Measurements from ENCODE around the gene SCARB1. TPM values are rescaled to one million over a fixed set of nuclear protein-coding genes. Genes with fewer than 3 reads are reported as not detected.

Gene SCARB1
- total RNA-seq, 1 donor from 2014 or later = 25.1 TPM

GRCh38 chr12:124792156-124792555 lies 71.5 kb downstream of the SCARB1 start:
- H3K4me1 Mint-ChIP-seq (ENCODE audit: low read depth, unreplicated experiment) = peaks cover 11% of the 10 kb centered on the region
- peaks cover under 1% of the 10 kb centered on the region for H3K9me3 Mint-ChIP-seq (ENCODE audit: unreplicated experiment)
- H3K36me3 Mint-ChIP-seq (ENCODE audit: unreplicated experiment) = no peaks in the 10 kb centered on the region
- H3K4me3 Mint-ChIP-seq (ENCODE audit: unreplicated experiment) = no peak overlapping the region
- H3K27me3 Mint-ChIP-seq (ENCODE audit: unreplicated experiment) = peaks cover 3% of the 10 kb centered on the region
- DNase-seq = no peak
- TF ChIP-seq CTCF (IDR thresholded peaks at IDR 0.05; ENCODE audit: partially characterized antibody, unreplicated experiment) = no peak
- H3K27ac Mint-ChIP-seq (ENCODE audit: unreplicated experiment) = no peak overlapping the region

- no peak for TF ChIP-seq CTCF (IDR thresholded peaks at IDR 0.05; ENCODE audit: partially characterized antibody, unreplicated experiment)
- H3K4me3 Mint-ChIP-seq (ENCODE audit: unreplicated experiment) = no peak overlapping the region
- H3K36me3 Mint-ChIP-seq (ENCODE audit: unreplicated experiment) = no peaks in the 10 kb centered on the region
- peaks cover 2% of the 10 kb centered on the region for H3K9me3 Mint-ChIP-seq (ENCODE audit: unreplicated experiment)
- H3K27ac Mint-ChIP-seq (ENCODE audit: unreplicated experiment) = peak overlapping the region; percentile 43
- H3K27me3 Mint-ChIP-seq (ENCODE audit: unreplicated experiment) = peaks cover 3% of the 10 kb centered on the region
- H3K4me1 Mint-ChIP-seq (ENCODE audit: low read depth, unreplicated experiment) = peaks cover 14% of the 10 kb centered on the region
- DNase-seq = no peak
Observed at GRCh38 chr12:124790650-124791400, 72.8 kb downstream of the SCARB1 start.

- H3K27ac Mint-ChIP-seq (ENCODE audit: unreplicated experiment) = no peak overlapping the region
- H3K4me1 Mint-ChIP-seq (ENCODE audit: low read depth, unreplicated experiment) = peaks cover 13% of the 10 kb centered on the region
- H3K9me3 Mint-ChIP-seq (ENCODE audit: unreplicated experiment) = peaks cover 2% of the 10 kb centered on the region
- no peak for DNase-seq
- no peak overlapping the region for H3K4me3 Mint-ChIP-seq (ENCODE audit: unreplicated experiment)
- H3K36me3 Mint-ChIP-seq (ENCODE audit: unreplicated experiment) = no peaks in the 10 kb centered on the region
- no peak for TF ChIP-seq CTCF (IDR thresholded peaks at IDR 0.05; ENCODE audit: partially characterized antibody, unreplicated experiment)
- peaks cover 3% of the 10 kb centered on the region for H3K27me3 Mint-ChIP-seq (ENCODE audit: unreplicated experiment)
Observed at GRCh38 chr12:124788936-124789555, 74.6 kb downstream of the SCARB1 start.

GRCh38 chr12:124786061-124786964 lies 77.4 kb downstream of the SCARB1 start:
- Mint-ChIP-seq H3K9me3 (ENCODE audit: unreplicated experiment) (peaks cover 2% of the 10 kb centered on the region), H3K4me1 (ENCODE audit: low read depth, unreplicated experiment) (peaks cover 9% of the 10 kb centered on the region), H3K27me3 (ENCODE audit: unreplicated experiment) (peaks cover 3% of the 10 kb centered on the region), H3K4me3 (ENCODE audit: unreplicated experiment) (peak overlapping the region; percentile 84), H3K27ac (ENCODE audit: unreplicated experiment) (peak overlapping the region; percentile 79), H3K36me3 (ENCODE audit: unreplicated experiment) (no peaks in the 10 kb centered on the region)
- DNase-seq = peak; percentile 77
- no peak for TF ChIP-seq CTCF (IDR thresholded peaks at IDR 0.05; ENCODE audit: partially characterized antibody, unreplicated experiment)
